Spleen (tissue), 11 donors: ENCODE data around the gene SVIP. TPM values are rescaled to one million over a fixed set of nuclear protein-coding genes. Genes with fewer than 3 reads are reported as not detected.
A peak's percentile ranks its signal among the peaks of the same experiment; 100 is the strongest.

Experiments used
- DNase-seq: peaks from one replicate; pipeline ENCODE4 v3.0.0-alpha.2; 2020
- H3K27ac ChIP-seq, 8 donors: fragments of 200-600 bp; sonication (generic) in 7 of 8; 1 replicate in 4 of 8; 2 replicates in 4 of 8; pipeline versions ENCODE4 v1.5.0 to v1.8.0; 2016 to 2021; ENCODE audit warnings: inconsistent platforms in 4 of 8, mild to moderate bottlenecking in 4 of 8, moderate library complexity in 1 of 8
- H3K27me3 ChIP-seq, 7 donors: fragments of 200-600 bp; sonication (generic) in 6 of 7; replicated peaks in 1 of 7; 1 replicate in 4 of 7; 2 replicates in 3 of 7; pipeline versions ENCODE4 v1.5.0 to v1.8.0; 2016 to 2021; ENCODE audit warnings: inconsistent platforms in 3 of 7, mild to moderate bottlenecking in 1 of 7
- H3K36me3 ChIP-seq, 6 donors: fragments of 200-600 bp; sonication (generic) in 5 of 6; 1 replicate in 4 of 6; 2 replicates in 2 of 6; pipeline versions ENCODE4 v1.5.0 to v1.8.0; 2016 to 2021; ENCODE audit warnings: inconsistent platforms in 2 of 6
- H3K4me1 ChIP-seq, 6 donors: fragments of 200-600 bp; sonication (generic) in 5 of 6; 1 replicate in 3 of 6; 2 replicates in 3 of 6; pipeline versions ENCODE4 v1.5.0 to v1.8.0; 2016 to 2021; ENCODE audit warnings: inconsistent platforms in 3 of 6
- H3K4me3 ChIP-seq, 8 donors: fragments of 200-600 bp; sonication (generic) in 7 of 8; 1 replicate in 4 of 8; 2 replicates in 4 of 8; pipeline versions ENCODE4 v1.5.0 to v1.8.0; 2016 to 2021; ENCODE audit warnings: inconsistent platforms in 4 of 8, mild to moderate bottlenecking in 4 of 8, moderate library complexity in 2 of 8
- H3K9me3 ChIP-seq, 8 donors: fragments of 200-600 bp; sonication (generic) in 7 of 8; 1 replicate in 4 of 8; 2 replicates in 4 of 8; pipeline versions ENCODE4 v1.5.0 to v1.8.0; 2016 to 2021; ENCODE audit warnings: inconsistent platforms in 4 of 8
- CTCF ChIP-seq, 11 experiments: fragments of 200-600 bp in 7 of 11; fragments of 450-650 bp in 4 of 11; sonication (generic) in 4 of 11; IDR thresholded peaks in 8 of 11; conservative IDR thresholded peaks in 3 of 11; 1 replicate in 7 of 11; 2 replicates in 4 of 11; pipeline versions ENCODE4 v1.4.0 to v1.8.0; 2016 to 2021; ENCODE audit warnings: antibody characterized with exemption in 11 of 11, inconsistent platforms in 4 of 11, mild to moderate bottlenecking in 1 of 11
- POLR2A ChIP-seq, 3 donors: fragments of 450-650 bp; IDR thresholded peaks; one replicate each; pipeline ENCODE4 v1.5.1; 2017; ENCODE audit warnings: antibody characterized with exemption in 3 of 3, mild to moderate bottlenecking in 1 of 3
- POLR2AphosphoS5 ChIP-seq, 3 donors: sonication (generic); formaldehyde crosslinking; IDR thresholded peaks; one replicate each; pipeline ENCODE4 v1.5.1; 2017; ENCODE audit warnings: antibody characterized with exemption in 3 of 3
- WGBS, 5 donors: extraction: QIAGEN DNeasy Blood & Tissue Kit in 3 of 5; methylation state at CpG; one replicate each; pipeline versions ENCODE4 v1.1.5 to v1.1.7; 2013 to 2018; 5-methylcytosine and 5-hydroxymethylcytosine counted together
- intact Hi-C: fragments of 100-400 bp; cut with DNase I; formaldehyde crosslinking; loops from one replicate; pipeline ENCODE4 v1.15.0; 2023; ENCODE audit warnings: low total_unique reads
- polyA plus RNA-seq, 3 donors: library from polyadenylated mRNA; stranded (reverse); fragments of 200-250 nt; gene quantifications; one replicate each; pipeline ENCODE4 v1.2.1, GENCODE V29; 2013
- total RNA-seq, 7 donors: library from RNA; depleted of rRNA in 3 of 7; stranded (reverse); fragments of >200 nt in 3 of 7; fragmentation: NEBNext Ultra II Directional in 4 of 7; extraction: Animal tissue kit (Norgen Biotek cat#: 25700) in 4 of 7; gene quantifications; one replicate each; pipeline versions ENCODE4 v1.1.0 to v1.2.1, GENCODE V29; 2016 to 2021
- donor health status: healthy with polysubstance abuse.
- donor health status: DM: no; HTN: no; CAD: no; lungs with moderate emphysema.
- donor health status: DM: no; HTN: no; CAD: no.
- donor health status: Bipolar disorder and iron deficiency.
- donor health status: healthy.
- donor health status: DM: no; HTN: no; CAD: no.
- donor health status: DM: yes; HTN: yes; CAD: no.

The SVIP gene
- total and polyA plus RNA-seq, 10 donors, result 11.2 to 30.0 (median 16.9) TPM

DNA sequence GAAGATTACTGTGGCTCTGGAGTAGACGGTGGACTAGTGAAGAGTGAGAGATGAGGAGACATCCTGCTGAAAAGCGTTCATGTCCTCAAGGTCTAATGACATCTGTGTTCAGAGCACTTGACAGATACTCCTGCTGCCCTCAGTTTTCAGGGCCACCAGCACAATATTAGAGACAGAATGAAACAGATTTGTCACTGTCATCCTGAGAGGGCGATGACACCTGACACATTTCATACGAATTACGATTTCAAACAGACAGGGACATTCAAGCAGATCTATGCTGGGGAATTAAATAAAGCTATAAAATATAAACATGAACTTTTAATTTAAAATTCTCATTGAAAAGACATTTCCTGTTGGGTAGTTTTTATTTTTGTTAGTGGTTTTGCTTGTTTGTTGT lies 29.1 kb downstream of the SVIP start:
- intact Hi-C loops, result no loop called here
- H3K9me3 ChIP-seq, result no peaks in the 10 kb centered on the region
- no peak overlapping the region for H3K4me3 ChIP-seq
- no peaks in the 10 kb centered on the region for H3K27me3 ChIP-seq
- no peaks in the 10 kb centered on the region for H3K36me3 ChIP-seq
- no peak overlapping the region for H3K27ac ChIP-seq
- 72 to 81% (median 76%) methylated on average over 5 of the region's 5 CpGs for WGBS, 5 donors
- peaks cover 0 to 5% (median 0%) of the 10 kb centered on the region in 6 donors for H3K4me1 ChIP-seq
- TF ChIP-seq POLR2A (IDR thresholded peaks at IDR 0.05), result no peak
- TF ChIP-seq POLR2AphosphoS5 (IDR thresholded peaks at IDR 0.05), result no peak
- no peak for TF ChIP-seq CTCF (IDR thresholded peaks at IDR 0.05 in 8 of 11, conservative IDR thresholded peaks at IDR 0.05 in 3 of 11)
- DNase-seq, result no peak

DNA sequence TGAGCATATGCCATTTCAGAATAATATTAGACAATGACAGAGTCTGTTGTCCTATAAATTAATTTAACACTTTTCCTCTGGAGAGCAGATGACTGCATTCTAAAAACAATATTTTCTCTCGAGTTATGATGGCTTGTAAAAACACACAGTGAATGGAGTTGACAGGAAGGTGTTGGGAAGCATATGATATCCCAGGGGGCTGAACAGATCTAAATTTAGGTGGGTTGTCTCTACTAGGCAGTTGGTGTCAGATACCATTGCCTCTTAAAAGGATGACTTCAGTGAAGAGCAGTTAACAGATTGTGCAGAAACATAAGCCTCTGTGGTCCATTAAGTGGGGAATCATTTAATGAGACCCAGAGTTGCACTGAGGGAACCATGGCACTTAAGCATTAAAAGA lies 30.7 kb downstream of the SVIP start:
- intact Hi-C loops, result no loop called here
- Histone ChIP-seq H3K27me3 (no peaks in the 10 kb centered on the region), H3K27ac (no peak overlapping the region), H3K4me3 (no peak overlapping the region), H3K36me3 (no peaks in the 10 kb centered on the region), H3K9me3 (no peaks in the 10 kb centered on the region), H3K4me1 (peaks cover 0 to 5% (median 0%) of the 10 kb centered on the region in 6 donors)
- DNase-seq, result no peak
- WGBS, 5 donors, result 28 to 70% (median 67%) methylated on average over 1 of the region's 1 CpG
- TF ChIP-seq POLR2AphosphoS5 (IDR thresholded peaks at IDR 0.05), result no peak
- no peak for TF ChIP-seq POLR2A (IDR thresholded peaks at IDR 0.05)
- no peak for TF ChIP-seq CTCF (IDR thresholded peaks at IDR 0.05 in 8 of 11, conservative IDR thresholded peaks at IDR 0.05 in 3 of 11)

DNA sequence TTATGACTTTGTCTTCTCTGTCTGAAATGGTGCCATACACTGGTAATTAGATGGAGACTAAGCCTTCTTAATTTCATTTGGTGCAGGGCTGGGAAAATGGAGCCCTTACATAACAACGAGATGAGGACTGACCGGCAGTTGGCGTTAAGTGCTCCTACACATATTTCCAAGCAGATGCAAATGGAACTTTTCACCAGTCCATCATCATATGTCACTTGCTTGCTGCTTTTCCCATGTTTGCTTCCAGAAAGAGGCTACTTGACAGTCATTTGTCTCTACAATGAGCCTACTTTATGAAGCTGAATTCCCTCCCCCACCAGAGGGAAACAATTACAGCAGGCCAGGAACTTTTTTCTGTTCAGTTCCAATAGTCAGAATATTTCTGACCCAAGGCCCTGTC lies 32.6 kb downstream of the SVIP start:
- intact Hi-C loops, result no loop called here

DNA sequence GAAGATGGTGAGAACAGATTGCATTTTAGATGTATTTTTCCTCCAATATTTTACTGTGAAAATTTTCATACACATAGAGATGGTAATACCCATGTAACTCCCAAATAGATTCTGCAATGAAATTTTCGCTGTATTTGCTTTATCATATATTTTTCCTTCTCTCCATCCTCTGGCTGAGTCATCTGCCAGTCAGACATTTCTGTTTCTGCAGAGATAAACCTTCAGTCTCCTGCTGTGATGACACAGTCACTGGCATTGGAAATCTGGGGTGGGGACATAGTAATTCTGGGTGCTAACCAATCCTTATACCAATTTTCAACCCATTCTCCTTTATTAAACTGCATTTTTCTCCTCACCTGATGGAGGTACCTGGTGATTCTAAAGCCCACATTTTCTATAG lies 33.7 kb downstream of the SVIP start:
- intact Hi-C loops, result no loop called here
- Histone ChIP-seq H3K4me3 (no peak overlapping the region), H3K36me3 (no peaks in the 10 kb centered on the region), H3K4me1 (peaks cover 0 to 5% (median 0%) of the 10 kb centered on the region in 6 donors), H3K27ac (no peak overlapping the region), H3K27me3 (no peaks in the 10 kb centered on the region), H3K9me3 (no peaks in the 10 kb centered on the region)
- no peak for TF ChIP-seq POLR2A (IDR thresholded peaks at IDR 0.05)
- TF ChIP-seq CTCF (IDR thresholded peaks at IDR 0.05 in 8 of 11, conservative IDR thresholded peaks at IDR 0.05 in 3 of 11), result no peak
- TF ChIP-seq POLR2AphosphoS5 (IDR thresholded peaks at IDR 0.05), result no peak
- DNase-seq, result no peak
- 43 to 94% (median 88%) methylated on average over 1 of the region's 1 CpG for WGBS, 5 donors

More for the DNA sequence above, 32.6 kb downstream of the SVIP start:
- WGBS, 5 donors, result 67 to 85% (median 84%) methylated on average over 3 of the region's 3 CpGs
- no peaks in the 10 kb centered on the region for H3K36me3 ChIP-seq
- no peak overlapping the region for H3K4me3 ChIP-seq
- no peaks in the 10 kb centered on the region for H3K27me3 ChIP-seq
- TF ChIP-seq POLR2AphosphoS5 (IDR thresholded peaks at IDR 0.05) (no peak), POLR2A (IDR thresholded peaks at IDR 0.05) (no peak), CTCF (IDR thresholded peaks at IDR 0.05 in 8 of 11, conservative IDR thresholded peaks at IDR 0.05 in 3 of 11) (no peak)
- no peak for DNase-seq
- H3K4me1 ChIP-seq, result peaks cover 0 to 5% (median 0%) of the 10 kb centered on the region in 6 donors
- H3K27ac ChIP-seq, result peak overlapping the region in 1 of 8 donors; percentile 10
- no peaks in the 10 kb centered on the region for H3K9me3 ChIP-seq
